IMR-90 (cell line): Measurements from ENCODE around the gene LTBP1. TPM values are rescaled to one million over a fixed set of nuclear protein-coding genes. Genes with fewer than 3 reads are reported as not detected.

Experiments used
- ATAC-seq: fragments of 200-7000 bp; cut with Tn5 transposase; 2 replicates; pipeline ENCODE4 v1.9.1; 2020; ENCODE audit warnings: low read depth, mild to moderate bottlenecking, moderate library complexity
- BruUV-seq: library from RNA; stranded (reverse); fragments of 400-500 nt; replicated peaks from 2 replicates; lab custom pipeline; 2021; lab: Mats Ljungman, UMichigan
- CTCF ChIA-PET: fragments of 300-600 bp; formaldehyde crosslinking; extraction: SDS; loops from one replicate; lab custom pipeline; 2021; ENCODE audit warnings: antibody characterized with exemption; lab: Yijun Ruan, JAX
- POLR2A ChIA-PET: fragments of 300-600 bp; sonication (Branson Sonifier 250); formaldehyde crosslinking; loops from one replicate; lab custom pipeline; 2022; ENCODE audit warnings: antibody characterized with exemption; ENCODE audit not compliant: unreplicated experiment; lab: Charles Lee
- DNase-seq: peaks from one replicate; pipeline ENCODE4 v3.0.0; 2013
- H2AFZ ChIP-seq: replicated peaks from 2 replicates; pipeline ENCODE3; 2013; ENCODE audit warnings: low read length, mild to moderate bottlenecking; ENCODE audit not compliant: poor library complexity
- H2AK5ac ChIP-seq: 2 replicates; pipeline ENCODE4 v1.6.1; 2013; ENCODE audit warnings: low read depth, low read length, inconsistent platforms
- H2AK9ac ChIP-seq: replicated peaks from 2 replicates; pipeline ENCODE3; 2013; ENCODE audit warnings: mild to moderate bottlenecking, low read depth, low read length, moderate library complexity; ENCODE audit not compliant: poor library complexity
- H2BK120ac ChIP-seq: 2 replicates; pipeline ENCODE4 v1.6.1; 2013; ENCODE audit warnings: low read depth, low read length, inconsistent platforms
- H2BK15ac ChIP-seq: 3 replicates; pipeline ENCODE4 v1.6.1; 2013; ENCODE audit warnings: low read depth, low read length, inconsistent platforms
- H2BK20ac ChIP-seq: 2 replicates; pipeline ENCODE4 v1.6.1; 2013; ENCODE audit warnings: low read depth, mild to moderate bottlenecking, inconsistent platforms, low read length, moderate library complexity
- H2BK5ac ChIP-seq: 2 replicates; pipeline ENCODE4 v1.6.1; 2013; ENCODE audit warnings: mild to moderate bottlenecking, low read depth, low read length, inconsistent platforms; ENCODE audit not compliant: poor library complexity, severe bottlenecking
- H3K14ac ChIP-seq: replicated peaks from 2 replicates; pipeline ENCODE4 v1.6.1; 2013; ENCODE audit warnings: low read depth, low read length, inconsistent platforms
- H3K18ac ChIP-seq: 2 replicates; pipeline ENCODE4 v1.6.1; 2013; ENCODE audit warnings: low read depth, low read length, control low read depth
- H3K23ac ChIP-seq: 2 replicates; pipeline ENCODE4 v1.6.1; 2013; ENCODE audit warnings: low read depth, low read length, inconsistent platforms
- H3K27ac ChIP-seq: 2 replicates; pipeline ENCODE4 v1.5.1; 2013; ENCODE audit warnings: mild to moderate bottlenecking, control low read depth, low read length; ENCODE audit not compliant: insufficient read depth
- H3K27me3 ChIP-seq: 2 replicates; pipeline ENCODE4 v1.6.1; 2013; ENCODE audit warnings: low read length; ENCODE audit not compliant: control insufficient read depth, insufficient read depth
- H3K36me3 ChIP-seq: 2 replicates; pipeline ENCODE4 v1.6.1; 2013; ENCODE audit warnings: low read length, mixed read lengths; ENCODE audit not compliant: control insufficient read depth, insufficient read depth
- H3K4ac ChIP-seq: 2 replicates; pipeline ENCODE4 v1.6.1; 2013; ENCODE audit warnings: low read depth, low read length, inconsistent platforms
- H3K4me1 ChIP-seq: 2 replicates; pipeline ENCODE4 v1.6.1; 2013; ENCODE audit warnings: low read length, mixed read lengths; ENCODE audit not compliant: control insufficient read depth, insufficient read depth
- H3K4me2 ChIP-seq: 2 replicates; pipeline ENCODE4 v1.6.1; 2013; ENCODE audit warnings: low read depth, mild to moderate bottlenecking, control low read depth, low read length, moderate library complexity
- H3K4me3 ChIP-seq: 2 replicates; pipeline ENCODE4 v1.5.1; 2013; ENCODE audit warnings: low read depth, mild to moderate bottlenecking, control low read depth, low read length, moderate library complexity; ENCODE audit not compliant: insufficient read depth
- H3K56ac ChIP-seq: 2 replicates; pipeline ENCODE4 v1.6.1; 2013; ENCODE audit warnings: low read length, inconsistent platforms; ENCODE audit not compliant: insufficient read depth; ENCODE audit errors: extremely low read depth
- H3K79me1 ChIP-seq, 2 experiments: 2 replicates each; pipeline ENCODE4 v1.6.1; 2013; ENCODE audit warnings: low read length in 2 of 2, inconsistent platforms in 1 of 2, low read depth in 1 of 2
- H3K9ac ChIP-seq: 2 replicates; pipeline ENCODE4 v1.6.1; 2013; ENCODE audit warnings: low read depth, low read length, control low read depth
- H3K9me1 ChIP-seq: 2 replicates; pipeline ENCODE4 v1.6.1; 2013; ENCODE audit warnings: low read length, inconsistent platforms; ENCODE audit not compliant: insufficient read depth
- H3K9me3 ChIP-seq: 2 replicates; pipeline ENCODE4 v1.6.1; 2013; ENCODE audit warnings: low read length; ENCODE audit not compliant: control insufficient read depth, insufficient read depth
- H4K20me1 ChIP-seq: 2 replicates; pipeline ENCODE4 v1.6.1; 2013; ENCODE audit warnings: low read length, inconsistent platforms; ENCODE audit not compliant: insufficient read depth
- H4K5ac ChIP-seq: 2 replicates; pipeline ENCODE4 v1.6.1; 2013; ENCODE audit warnings: mild to moderate bottlenecking, low read depth, low read length, control low read depth
- H4K8ac ChIP-seq, 2 experiments: 2 replicates each; pipeline ENCODE4 v1.6.1; 2013; ENCODE audit warnings: low read depth in 2 of 2, low read length in 2 of 2, control low read depth in 1 of 2, inconsistent platforms in 1 of 2
- H4K91ac ChIP-seq: 2 replicates; pipeline ENCODE4 v1.6.1; 2013; ENCODE audit warnings: low read depth, low read length, inconsistent platforms; ENCODE audit not compliant: insufficient read depth
- CEBPB ChIP-seq: IDR thresholded peaks from 2 replicates; pipeline ENCODE4 v1.6.1; 2012; ENCODE audit warnings: low read depth, low read length, improper control_type of control experiment
- FOS ChIP-seq: fragments of 150-350 bp; IDR thresholded peaks from 2 replicates; pipeline ENCODE4 v1.6.1; 2016; ENCODE audit warnings: low read depth, low read length
- MAFK ChIP-seq: IDR thresholded peaks from 2 replicates; pipeline ENCODE4 v1.6.1; 2012; ENCODE audit warnings: low read depth, low read length, improper control_type of control experiment
- MAZ ChIP-seq: IDR thresholded peaks from 2 replicates; pipeline ENCODE4 v1.6.1; 2012; ENCODE audit warnings: low read depth, mild to moderate bottlenecking, low read length, improper control_type of control experiment, moderate library complexity, borderline replicate concordance
- MXI1 ChIP-seq: IDR thresholded peaks from 2 replicates; pipeline ENCODE4 v1.6.1; 2012; ENCODE audit warnings: low read depth, mild to moderate bottlenecking, low read length, moderate library complexity, borderline replicate concordance
- RCOR1 ChIP-seq: IDR thresholded peaks from 2 replicates; pipeline ENCODE4 v1.6.1; 2012; ENCODE audit warnings: mild to moderate bottlenecking, low read length, improper control_type of control experiment; ENCODE audit not compliant: insufficient replicate concordance
- RFX5 ChIP-seq: IDR thresholded peaks from 2 replicates; pipeline ENCODE4 v1.8.0; 2012; ENCODE audit warnings: low read depth, mild to moderate bottlenecking, low read length, moderate library complexity
- WGBS, 2 experiments: methylation state at CpG; one replicate each; pipeline versions ENCODE4 v1.1.5 to v1.1.7; 2013; ENCODE audit warnings: missing lambda C conversion rate in 2 of 2; ENCODE audit not compliant: insufficient read length in 1 of 2; ENCODE audit errors: extremely low coverage in 2 of 2; 5-methylcytosine and 5-hydroxymethylcytosine counted together
- dilution Hi-C: fragments of 300-500 bp; cut with HindIII; formaldehyde crosslinking; loops from one replicate; pipeline ENCODE4 v1.14.3; 2018; ENCODE audit warnings: low sequenced_read_pairs; ENCODE audit not compliant: unreplicated experiment
- in situ Hi-C: fragments of 300-500 bp; cut with MboI; formaldehyde crosslinking; loops from 3 replicates; pipeline ENCODE4 v1.14.3; 2019; ENCODE audit warnings: low sequenced_read_pairs, inconsistent platforms, mixed read lengths
- intact Hi-C: fragments of 100-400 bp; cut with micrococcal nuclease; formaldehyde crosslinking; loops from 2 replicates; pipeline ENCODE4 v1.10.0; 2022
- polyA plus RNA-seq, 3 experiments: library from polyadenylated mRNA; depleted of rRNA; stranded (reverse); fragments of >200 nt; gene quantifications; 2 replicates each; pipeline ENCODE4 v1.2.3, GENCODE V29; 2012; ENCODE audit warnings: low replicate concordance in 1 of 3
- total RNA-seq: library from RNA; depleted of rRNA; stranded (reverse); fragments of >200 nt; gene quantifications from 2 replicates; pipeline ENCODE4 v1.2.3, GENCODE V29; 2012
- TF ChIP-seq, protein P1 (sequence below): fragments of 150-350 bp; IDR thresholded peaks from 2 replicates; pipeline ENCODE4 v1.6.1; 2017; ENCODE audit warnings: mild to moderate bottlenecking, antibody characterized with exemption, low read length, low read depth

The LTBP1 gene
- total and polyA plus RNA-seq, 2 of the 4 experiments (the other 2 are of a cell fraction): 235 to 326 TPM

- H3K4ac ChIP-seq: no peak overlapping the region
- peaks cover 3% of the 10 kb centered on the region for H3K4me1 ChIP-seq
- H2BK5ac ChIP-seq: no peak overlapping the region
- DNase-seq: no peak
- intact Hi-C loops: no loop called here
- peaks cover 7 to 20% of the 10 kb centered on the region in 2 experiments; a peak in 3 of 4 replicates for H3K79me1 ChIP-seq
- no peak overlapping the region for H2AFZ ChIP-seq
- no CpG with 5 or more reads among the region's 8 CpGs for WGBS, 2 experiments
- H4K8ac ChIP-seq: no peak overlapping the region; a peak in 1 of 4 replicates
- dilution Hi-C loops: no loop called here
- H2BK120ac ChIP-seq: no peak overlapping the region
- no peak overlapping the region for H3K18ac ChIP-seq
- POLR2A ChIA-PET: no interaction called here
- CTCF ChIA-PET: interaction anchor here (0.6 kb wide), 1 partner anchor 49 kb away, joined by 7 read pairs; no protein-coding TSS in a partner anchor
- H3K4me2 ChIP-seq: no peak overlapping the region
- H3K9ac ChIP-seq: no peak overlapping the region
- H2BK15ac ChIP-seq: no peak overlapping the region
- no peak overlapping the region for H2AK5ac ChIP-seq
- H3K9me3 ChIP-seq: no peaks in the 10 kb centered on the region
- no peak overlapping the region for H3K4me3 ChIP-seq
- no peaks in the 10 kb centered on the region for H4K20me1 ChIP-seq
- no peak overlapping the region for H3K56ac ChIP-seq
- H3K14ac ChIP-seq: no peak overlapping the region
- no peak overlapping the region for H2AK9ac ChIP-seq
- H2BK20ac ChIP-seq: no peak overlapping the region
- in situ Hi-C loops: no loop called here
- H3K9me1 ChIP-seq: no peaks in the 10 kb centered on the region
- BruUV-seq: no TSS peak
- H3K27ac ChIP-seq: no peak overlapping the region
- TF ChIP-seq, protein P1, sequence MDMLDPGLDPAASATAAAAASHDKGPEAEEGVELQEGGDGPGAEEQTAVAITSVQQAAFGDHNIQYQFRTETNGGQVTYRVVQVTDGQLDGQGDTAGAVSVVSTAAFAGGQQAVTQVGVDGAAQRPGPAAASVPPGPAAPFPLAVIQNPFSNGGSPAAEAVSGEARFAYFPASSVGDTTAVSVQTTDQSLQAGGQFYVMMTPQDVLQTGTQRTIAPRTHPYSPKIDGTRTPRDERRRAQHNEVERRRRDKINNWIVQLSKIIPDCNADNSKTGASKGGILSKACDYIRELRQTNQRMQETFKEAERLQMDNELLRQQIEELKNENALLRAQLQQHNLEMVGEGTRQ: no peak
- TF ChIP-seq MAZ: no peak
- no peak for TF ChIP-seq RCOR1
- TF ChIP-seq MAFK: no peak
- no peak for TF ChIP-seq FOS
- no peak for TF ChIP-seq MXI1
- TF ChIP-seq CEBPB: no peak
- TF ChIP-seq RFX5: no peak
- no peaks in the 10 kb centered on the region for H3K36me3 ChIP-seq
- H3K27me3 ChIP-seq: no peaks in the 10 kb centered on the region
- no peak for ATAC-seq
- H3K23ac ChIP-seq: no peak overlapping the region
- no peak overlapping the region for H4K5ac ChIP-seq
- no peak overlapping the region for H4K91ac ChIP-seq
These were observed 130.6 kb downstream of the LTBP1 start for GRCh38 chr2:33077311-33077710.
